ENCODE data around the gene SLIT1.

SLIT1 gene

DNA sequence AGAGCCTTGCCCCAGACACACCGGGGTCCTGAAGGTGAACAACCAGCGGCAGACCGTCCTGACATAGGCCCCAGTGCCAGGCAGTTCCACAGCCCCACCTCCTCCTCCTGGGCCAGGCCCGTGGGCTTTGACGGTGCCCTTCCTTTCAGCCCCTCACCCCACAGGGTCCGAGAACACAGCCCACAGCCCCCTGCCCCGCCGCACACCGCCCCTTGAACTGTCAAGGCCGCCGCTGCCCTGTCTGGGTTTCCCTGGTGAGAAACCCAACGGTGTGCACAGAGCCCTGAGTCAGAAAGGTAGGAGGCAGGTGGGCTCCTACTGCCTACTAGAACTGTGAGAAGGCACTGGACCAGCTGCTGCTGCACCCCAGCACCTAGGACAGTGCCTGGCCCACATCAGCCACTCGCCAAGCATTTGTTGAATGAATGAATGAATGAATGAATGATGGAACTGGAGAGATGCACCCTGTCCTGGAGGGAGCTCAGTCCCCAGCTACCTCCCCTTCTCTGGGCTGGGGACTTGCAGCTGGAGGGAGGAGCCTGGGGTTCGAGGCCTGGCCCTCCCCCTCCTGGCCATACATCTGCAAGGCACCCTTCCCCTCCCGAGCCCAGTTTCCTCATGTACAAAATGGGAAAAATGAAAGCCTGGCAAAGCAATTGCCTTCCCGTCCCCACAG, 117.9 kb downstream of the SLIT1 start:
- Histone ChIP-seq H3K9me3 (ENCODE audit: insufficient read depth, low read length) (no peaks in the 10 kb centered on the region), H3K4me3 (ENCODE audit: insufficient read depth, low read length, poor library complexity, severe bottlenecking) (no peak overlapping the region), H2AFZ (ENCODE audit: low read depth, low read length, severe bottlenecking) (no peak overlapping the region), H3K9ac (ENCODE audit: low read length) (no peak overlapping the region), H4K20me1 (ENCODE audit: low read depth, low read length) (no peaks in the 10 kb centered on the region), H3K79me2 (ENCODE audit: insufficient read depth, low read length) (no peaks in the 10 kb centered on the region), H3K9me2 (replicated peaks; ENCODE audit: insufficient read depth, low read length) (no peaks in the 10 kb centered on the region), H3K36me3 (ENCODE audit: low read length) (no peaks in the 10 kb centered on the region), H3K27ac (ENCODE audit: low read depth, low read length) (no peak overlapping the region), H3K4me2 (ENCODE audit: low read depth, low read length, poor library complexity, severe bottlenecking) (no peak overlapping the region), H3K27me3 (ENCODE audit: low read length) (no peaks in the 10 kb centered on the region), H3F3A (ENCODE audit: insufficient read depth) (no peaks in the 10 kb centered on the region)
- TF ChIP-seq, protein P1, sequence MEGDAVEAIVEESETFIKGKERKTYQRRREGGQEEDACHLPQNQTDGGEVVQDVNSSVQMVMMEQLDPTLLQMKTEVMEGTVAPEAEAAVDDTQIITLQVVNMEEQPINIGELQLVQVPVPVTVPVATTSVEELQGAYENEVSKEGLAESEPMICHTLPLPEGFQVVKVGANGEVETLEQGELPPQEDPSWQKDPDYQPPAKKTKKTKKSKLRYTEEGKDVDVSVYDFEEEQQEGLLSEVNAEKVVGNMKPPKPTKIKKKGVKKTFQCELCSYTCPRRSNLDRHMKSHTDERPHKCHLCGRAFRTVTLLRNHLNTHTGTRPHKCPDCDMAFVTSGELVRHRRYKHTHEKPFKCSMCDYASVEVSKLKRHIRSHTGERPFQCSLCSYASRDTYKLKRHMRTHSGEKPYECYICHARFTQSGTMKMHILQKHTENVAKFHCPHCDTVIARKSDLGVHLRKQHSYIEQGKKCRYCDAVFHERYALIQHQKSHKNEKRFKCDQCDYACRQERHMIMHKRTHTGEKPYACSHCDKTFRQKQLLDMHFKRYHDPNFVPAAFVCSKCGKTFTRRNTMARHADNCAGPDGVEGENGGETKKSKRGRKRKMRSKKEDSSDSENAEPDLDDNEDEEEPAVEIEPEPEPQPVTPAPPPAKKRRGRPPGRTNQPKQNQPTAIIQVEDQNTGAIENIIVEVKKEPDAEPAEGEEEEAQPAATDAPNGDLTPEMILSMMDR (IDR thresholded peaks at IDR 0.05; ENCODE audit: insufficient read depth, low read length, poor library complexity, severe bottlenecking): no peak
- TF ChIP-seq EZH2phosphoT487 (conservative IDR thresholded peaks at IDR 0.05; ENCODE audit: low read length): no peak

- H3K27me3 ChIP-seq (ENCODE audit: low read length): no peaks in the 10 kb centered on the region
- H3K27ac ChIP-seq (ENCODE audit: low read depth, low read length): no peak overlapping the region
- no peak for TF ChIP-seq EZH2phosphoT487 (conservative IDR thresholded peaks at IDR 0.05; ENCODE audit: low read length)
- TF ChIP-seq, protein P1 (IDR thresholded peaks at IDR 0.05; ENCODE audit: insufficient read depth, low read length, poor library complexity, severe bottlenecking): no peak
These were observed 118.7 kb downstream of the SLIT1 start for GRCh38 chr10:97066877-97067555.

GRCh38 chr10:97065686-97066660, 119.8 kb downstream of the SLIT1 start:
- Histone ChIP-seq H3K9me2 (replicated peaks; ENCODE audit: insufficient read depth, low read length) (no peaks in the 10 kb centered on the region), H3K9ac (ENCODE audit: low read length) (no peak overlapping the region), H3K27ac (ENCODE audit: low read depth, low read length) (no peak overlapping the region), H3F3A (ENCODE audit: insufficient read depth) (no peaks in the 10 kb centered on the region), H3K9me3 (ENCODE audit: insufficient read depth, low read length) (no peaks in the 10 kb centered on the region), H4K20me1 (ENCODE audit: low read depth, low read length) (no peaks in the 10 kb centered on the region), H3K36me3 (ENCODE audit: low read length) (no peaks in the 10 kb centered on the region), H3K79me2 (ENCODE audit: insufficient read depth, low read length) (no peaks in the 10 kb centered on the region), H3K4me2 (ENCODE audit: low read depth, low read length, poor library complexity, severe bottlenecking) (no peak overlapping the region), H3K27me3 (ENCODE audit: low read length) (no peaks in the 10 kb centered on the region), H3K4me3 (ENCODE audit: insufficient read depth, low read length, poor library complexity, severe bottlenecking) (no peak overlapping the region), H2AFZ (ENCODE audit: low read depth, low read length, severe bottlenecking) (no peak overlapping the region)
- TF ChIP-seq EZH2phosphoT487 (conservative IDR thresholded peaks at IDR 0.05; ENCODE audit: low read length): no peak
- TF ChIP-seq, protein P1 (IDR thresholded peaks at IDR 0.05; ENCODE audit: insufficient read depth, low read length, poor library complexity, severe bottlenecking): no peak

More at GRCh38 chr10:97066877-97067555, 118.7 kb downstream of the SLIT1 start:
- Histone ChIP-seq H3K4me2 (ENCODE audit: low read depth, low read length, poor library complexity, severe bottlenecking) (no peak overlapping the region), H3K79me2 (ENCODE audit: insufficient read depth, low read length) (no peaks in the 10 kb centered on the region), H2AFZ (ENCODE audit: low read depth, low read length, severe bottlenecking) (no peak overlapping the region), H3K9me2 (replicated peaks; ENCODE audit: insufficient read depth, low read length) (no peaks in the 10 kb centered on the region), H3K36me3 (ENCODE audit: low read length) (no peaks in the 10 kb centered on the region), H3K9ac (ENCODE audit: low read length) (no peak overlapping the region), H4K20me1 (ENCODE audit: low read depth, low read length) (no peaks in the 10 kb centered on the region), H3K9me3 (ENCODE audit: insufficient read depth, low read length) (no peaks in the 10 kb centered on the region), H3F3A (ENCODE audit: insufficient read depth) (no peaks in the 10 kb centered on the region), H3K4me3 (ENCODE audit: insufficient read depth, low read length, poor library complexity, severe bottlenecking) (no peak overlapping the region)

Data from SU-DHL-6 (cell line).